Fibroblast of skin of abdomen (primary cell): ENCODE data around the gene BHLHE23.

ENCODE experiments used
- DNase-seq: peaks from one replicate; pipeline ENCODE4 v3.0.0-alpha.2; 2013

The BHLHE23 gene

DNA sequence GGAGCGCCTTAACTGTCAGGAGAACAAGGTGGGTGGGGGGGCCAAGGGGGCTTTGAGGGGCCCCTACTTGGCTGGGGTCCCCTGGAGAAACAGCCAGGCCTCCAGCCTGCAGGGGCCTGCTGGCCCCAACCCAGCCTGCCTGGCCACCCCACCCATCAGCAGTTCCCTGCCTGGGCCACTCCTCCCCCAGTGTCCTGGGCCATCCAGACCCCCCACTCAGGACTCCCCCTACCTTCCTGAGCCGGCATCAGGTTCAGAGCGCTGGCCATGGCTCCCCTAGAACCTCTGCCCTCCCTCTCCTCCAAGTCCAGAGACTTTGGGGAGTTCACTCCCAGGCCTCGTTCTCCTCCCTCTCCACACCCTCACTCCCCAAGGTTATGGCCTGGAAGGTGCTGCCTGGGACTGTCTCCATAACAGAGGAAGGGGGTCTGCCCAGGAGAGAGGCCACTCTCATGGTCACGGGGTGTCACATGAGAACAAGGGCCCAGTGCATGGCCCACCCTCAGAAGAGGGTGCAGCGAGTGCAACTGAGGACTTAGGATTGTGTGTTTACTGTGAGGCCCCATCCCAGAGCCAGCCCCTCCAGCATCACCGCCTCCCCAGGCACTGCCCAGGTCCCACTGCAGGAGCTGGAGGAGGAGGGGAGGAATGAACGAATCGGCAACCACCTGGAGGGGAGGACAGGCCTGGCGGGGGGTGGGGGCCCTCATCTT, 48.2 kb downstream of the BHLHE23 start:
- DNase-seq = no peak

DNA sequence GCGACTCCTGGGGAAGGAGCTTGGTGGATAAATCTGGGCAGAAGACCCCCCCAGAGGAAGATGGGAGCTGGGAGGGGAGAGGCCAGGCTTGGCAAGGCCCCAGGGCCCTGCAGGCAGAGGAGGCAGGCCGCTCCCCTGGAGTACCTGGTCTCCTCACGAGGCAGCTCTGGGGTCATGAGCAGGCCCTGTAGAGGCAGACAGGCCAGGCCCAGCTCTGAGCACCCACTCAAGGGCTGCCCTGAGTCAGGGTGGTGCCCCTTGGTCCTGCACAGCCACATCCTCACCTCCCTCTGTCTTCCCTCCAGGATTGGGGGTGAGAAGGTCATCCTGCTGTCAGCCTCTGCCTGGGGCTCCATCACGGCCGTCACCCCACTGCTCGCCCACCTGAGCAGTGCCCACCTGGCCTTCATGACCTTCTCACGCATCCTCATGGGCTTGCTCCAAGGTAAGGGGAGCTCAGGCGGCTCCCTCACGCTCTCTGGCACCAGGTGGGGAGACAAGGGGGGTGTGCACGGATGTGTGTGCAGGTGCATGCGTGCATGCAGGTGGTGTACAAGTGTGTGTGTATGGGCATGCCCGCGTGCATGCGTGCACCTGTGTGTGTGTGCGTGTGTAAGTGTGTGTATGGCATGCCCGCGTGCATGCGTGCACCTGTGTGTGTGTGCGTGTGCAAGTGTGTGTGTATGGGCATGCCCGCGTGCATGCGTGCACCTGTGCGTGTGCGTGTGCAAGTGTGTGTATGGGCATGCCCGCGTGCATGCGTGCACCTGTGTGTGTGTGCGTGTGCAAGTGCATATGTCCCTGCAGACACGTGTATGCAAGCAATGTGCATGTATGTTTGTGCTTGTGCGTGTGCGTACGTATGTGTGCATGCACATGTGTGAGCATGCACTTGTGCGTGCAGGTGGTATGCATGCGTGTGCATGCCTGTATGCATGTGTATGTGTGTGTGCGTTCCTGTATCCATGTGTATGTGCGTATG, 49.3 kb downstream of the BHLHE23 start:
- DNase-seq = no peak

GRCh38 chr20:62956387-62957135, 50.2 kb downstream of the BHLHE23 start:
- DNase-seq = no peak
